Measurements from ENCODE around the gene RAB37. TPM values are rescaled to one million over a fixed set of nuclear protein-coding genes. Genes with fewer than 3 reads are reported as not detected.

The RAB37 gene
- total and polyA plus RNA-seq, 2 of the 8 experiments (the other 6 are each of a cell fraction or from before 2014, with no cell fraction given): 5.5 to 6.1 TPM

DNA sequence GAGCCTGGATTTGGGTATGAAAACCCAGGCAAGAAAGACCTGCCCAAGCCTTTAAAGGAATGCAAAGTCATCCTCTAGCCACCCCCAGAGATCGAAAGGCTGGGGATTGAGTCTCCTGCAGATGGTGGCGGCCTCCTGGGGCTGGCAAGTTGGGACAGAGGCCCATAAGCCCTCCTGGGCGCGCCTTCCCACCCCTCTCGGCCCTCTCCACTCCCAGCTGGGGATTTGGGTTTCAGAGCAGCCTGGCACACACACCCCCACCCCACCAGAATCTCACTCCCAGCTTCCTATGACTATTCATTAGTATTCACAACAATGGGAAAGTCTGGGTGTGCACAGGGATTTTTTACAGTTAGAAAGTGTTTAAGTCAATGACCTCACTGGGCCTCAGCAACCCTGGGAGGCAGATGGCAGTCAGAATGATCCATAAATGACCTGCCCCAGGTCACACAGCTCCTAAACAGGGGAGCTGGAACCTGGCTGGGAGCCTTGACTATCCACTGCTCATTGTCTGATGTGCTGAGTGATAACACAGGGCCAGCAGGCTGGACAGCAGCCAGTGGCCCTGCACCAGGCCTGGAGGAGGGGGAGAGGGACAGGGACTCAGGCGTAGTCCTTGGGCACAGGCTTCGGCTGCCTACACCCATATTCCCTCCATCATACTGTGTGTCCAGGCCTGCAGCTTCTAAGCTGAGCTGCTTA is 23.5 kb downstream of the RAB37 start (continued):
- TF ChIP-seq, protein P1, sequence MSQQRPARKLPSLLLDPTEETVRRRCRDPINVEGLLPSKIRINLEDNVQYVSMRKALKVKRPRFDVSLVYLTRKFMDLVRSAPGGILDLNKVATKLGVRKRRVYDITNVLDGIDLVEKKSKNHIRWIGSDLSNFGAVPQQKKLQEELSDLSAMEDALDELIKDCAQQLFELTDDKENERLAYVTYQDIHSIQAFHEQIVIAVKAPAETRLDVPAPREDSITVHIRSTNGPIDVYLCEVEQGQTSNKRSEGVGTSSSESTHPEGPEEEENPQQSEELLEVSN (IDR thresholded peaks at IDR 0.05): no peak
- TF ChIP-seq, protein P2, sequence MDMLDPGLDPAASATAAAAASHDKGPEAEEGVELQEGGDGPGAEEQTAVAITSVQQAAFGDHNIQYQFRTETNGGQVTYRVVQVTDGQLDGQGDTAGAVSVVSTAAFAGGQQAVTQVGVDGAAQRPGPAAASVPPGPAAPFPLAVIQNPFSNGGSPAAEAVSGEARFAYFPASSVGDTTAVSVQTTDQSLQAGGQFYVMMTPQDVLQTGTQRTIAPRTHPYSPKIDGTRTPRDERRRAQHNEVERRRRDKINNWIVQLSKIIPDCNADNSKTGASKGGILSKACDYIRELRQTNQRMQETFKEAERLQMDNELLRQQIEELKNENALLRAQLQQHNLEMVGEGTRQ (IDR thresholded peaks at IDR 0.05; ENCODE audit: low read length): no peak
- TF ChIP-seq ASH2L (IDR thresholded peaks at IDR 0.05; ENCODE audit: low read length) (peak; percentile 28), SIX5 (IDR thresholded peaks at IDR 0.05; ENCODE audit: low read depth, low read length) (no peak), SIN3A (conservative IDR thresholded peaks at IDR 0.05 in 1 of 2, IDR thresholded peaks at IDR 0.05 in 1 of 2; ENCODE audit: low read depth in 1 of 2, low read length in 2 of 2) (0 out of 4 replicates have a peak, but pooled peaks of 1 of the 2 experiments have one; percentile 35), ATF2 (IDR thresholded peaks at IDR 0.05; ENCODE audit: low read length) (no peak), TEAD4 (IDR thresholded peaks at IDR 0.05; ENCODE audit: low read depth, low read length) (no peak), TAF1 (IDR thresholded peaks at IDR 0.05; ENCODE audit: low read depth, low read length) (0 out of 2 replicates have a peak, but pooled peaks have one; percentile 3), EGR1 (IDR thresholded peaks at IDR 0.05; ENCODE audit: borderline replicate concordance, low read depth, low read length) (no peak), SP1 (IDR thresholded peaks at IDR 0.05; ENCODE audit: low read depth, low read length) (no peak), BACH1 (IDR thresholded peaks at IDR 0.05; ENCODE audit: low read length) (peak; percentile 58), BRCA1 (IDR thresholded peaks at IDR 0.05; ENCODE audit: low read depth, low read length) (no peak), CTBP2 (IDR thresholded peaks at IDR 0.05; ENCODE audit: borderline replicate concordance, insufficient read depth, insufficient read length, low read length) (no peak), HDAC2 (IDR thresholded peaks at IDR 0.05; ENCODE audit: borderline replicate concordance in 1 of 2, low read depth in 2 of 2, low read length in 2 of 2) (no peak), NANOG (IDR thresholded peaks at IDR 0.05; ENCODE audit: insufficient read depth, low read depth, low read length, poor library complexity, severe bottlenecking) (no peak), CREB1 (IDR thresholded peaks at IDR 0.05) (no peak)
- TF ChIP-seq, protein P3, sequence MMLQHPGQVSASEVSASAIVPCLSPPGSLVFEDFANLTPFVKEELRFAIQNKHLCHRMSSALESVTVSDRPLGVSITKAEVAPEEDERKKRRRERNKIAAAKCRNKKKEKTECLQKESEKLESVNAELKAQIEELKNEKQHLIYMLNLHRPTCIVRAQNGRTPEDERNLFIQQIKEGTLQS (IDR thresholded peaks at IDR 0.05; ENCODE audit: insufficient read depth, low read depth, low read length): no peak

Measured in H1 (cell line).